T47D (cell line): Measurements from ENCODE around the gene OR3A2.
"Not testable (repeated sequence)": the region's sequence is repeated elsewhere in the genome, so short reads cannot be mapped to it uniquely, and the experiment has no call there.

Source experiments
- DNase-seq, 2 experiments: peaks; one replicate each; pipeline versions ENCODE4 v3.0.0 to v3.0.0-alpha.2; 2011 to 2012; ENCODE audit warnings: low read depth in 1 of 2, low spot score in 1 of 2
- JUND ChIP-seq: IDR thresholded peaks from 2 replicates; pipeline ENCODE4 v1.6.1; 2012; ENCODE audit warnings: low read depth
- in situ Hi-C: cut with HindIII; loops from 2 replicates; pipeline ENCODE4 v1.10.0; 2016; ENCODE audit warnings: low sequenced_read_pairs, low pct_unique_long_range_greater_than_20kb

OR3A2 gene

GRCh38 chr17:3385869-3386816 lies at the start of gene OR3A2:
Gene OR3A2 (minus strand): TSS chr17:3386308.
- no peak for DNase-seq
- TF ChIP-seq JUND = no peak
- in situ Hi-C loops = no loop called here

- no peak for TF ChIP-seq JUND
- in situ Hi-C loops = no loop called here
- DNase-seq = no peak
Measured at GRCh38 chr17:3433741-3434140, 47.6 kb upstream of the OR3A2 start, which contains the start of gene OR1E2. Gene OR1E2 (minus strand): TSS chr17:3433841. CDS start chr17:3433841, 0 bp downstream.

GRCh38 chr17:3433215-3433614 lies 47.1 kb upstream of the OR3A2 start:
- peak in 1 of 2 experiments; percentile 39 for DNase-seq
- in situ Hi-C loops = not testable (repeated sequence)

DNA sequence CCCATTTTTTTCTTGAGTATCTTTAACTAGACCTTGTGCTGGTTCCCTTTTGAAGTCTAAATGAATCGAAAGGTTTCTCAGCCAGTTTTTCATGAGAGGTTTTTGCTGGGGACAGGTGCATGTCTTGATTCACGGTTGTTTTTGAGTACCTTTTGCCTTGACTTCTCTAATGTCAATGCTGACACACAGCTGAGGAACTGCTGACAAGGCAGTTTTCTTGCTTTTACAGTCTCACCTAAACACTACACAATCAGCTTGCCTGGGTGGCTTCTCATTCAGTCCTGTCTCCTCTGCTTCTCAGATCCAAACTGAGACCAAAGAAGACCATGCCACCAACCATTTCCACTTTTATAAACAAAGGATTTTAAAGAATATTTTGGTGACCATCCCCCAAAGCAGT lies 32.1 kb upstream of the OR3A2 start:
- in situ Hi-C loops = no loop called here
- no peak for DNase-seq
- TF ChIP-seq JUND = no peak

GRCh38 chr17:3415610-3416009 lies 29.5 kb upstream of the OR3A2 start:
- no peak for DNase-seq
- in situ Hi-C loops = no loop called here
- no peak for TF ChIP-seq JUND

GRCh38 chr17:3412216-3412615 lies 26.1 kb upstream of the OR3A2 start:
- DNase-seq, in situ Hi-C loops: not testable (repeated sequence)

DNA sequence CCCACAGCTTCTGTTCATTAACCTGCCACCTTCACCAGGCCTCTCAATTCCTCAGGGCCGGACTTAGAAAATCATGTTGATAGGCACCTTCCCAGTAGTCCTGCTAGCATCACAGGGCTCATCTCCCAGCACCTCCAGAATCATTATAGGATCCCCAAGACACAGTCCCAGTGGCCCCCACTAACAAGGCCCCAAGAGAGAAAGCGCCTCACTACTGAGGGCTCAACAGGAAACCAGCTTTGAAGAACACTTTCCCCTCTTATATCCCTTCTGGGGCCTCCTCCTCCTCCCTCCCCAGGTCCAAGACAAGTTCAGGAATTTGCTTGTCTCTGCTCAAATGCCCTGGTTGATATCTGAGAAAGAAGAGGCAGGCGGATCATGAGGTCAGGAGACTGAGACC lies 25.0 kb upstream of the OR3A2 start, which contains the start of gene OR3A3:
TSS of gene OR3A3 (plus strand) at position 301 of the 400 bp plus-strand sequence.
- in situ Hi-C loops = no loop called here
- no peak for TF ChIP-seq JUND
- no peak for DNase-seq

DNA sequence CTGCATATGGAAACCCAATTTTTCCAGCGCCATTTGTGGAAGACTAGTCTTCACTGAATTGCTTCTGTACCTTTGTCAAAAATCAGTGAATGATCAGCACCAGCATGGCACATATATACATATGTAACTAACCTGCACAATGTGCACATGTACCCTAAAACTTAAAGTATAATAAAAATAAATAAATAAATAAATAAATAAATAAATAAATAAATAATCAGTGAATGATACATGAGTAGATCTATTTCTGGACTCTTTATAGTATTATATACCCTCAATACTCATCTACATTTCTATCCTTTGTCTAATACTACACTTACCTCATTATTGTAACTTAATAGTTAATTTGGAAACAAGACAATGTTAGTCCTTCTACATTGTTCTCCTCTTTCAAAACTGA lies 17.7 kb upstream of the OR3A2 start:
- DNase-seq, in situ Hi-C loops: not testable (repeated sequence)

DNA sequence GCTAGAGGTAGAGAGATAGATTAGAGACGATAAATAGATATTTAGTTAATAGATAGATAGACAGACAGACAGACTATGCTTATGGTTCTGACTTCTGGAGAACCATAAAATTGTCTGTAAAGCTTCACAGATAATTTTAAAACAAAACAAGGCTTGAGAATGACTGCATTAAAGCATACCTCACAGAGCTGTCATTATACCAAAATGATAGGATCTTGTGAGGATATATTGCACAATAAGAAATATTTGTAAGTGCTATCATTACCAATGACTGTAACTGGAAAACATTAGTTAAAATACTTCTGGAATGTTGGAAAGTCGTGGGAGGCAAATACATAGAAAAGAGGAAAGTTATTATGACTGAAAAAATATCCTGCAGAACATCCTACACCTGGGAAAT lies 15.7 kb upstream of the OR3A2 start:
- no peak for TF ChIP-seq JUND
- in situ Hi-C loops = no loop called here
- no peak for DNase-seq

GRCh38 chr17:3400055-3400454 lies 13.9 kb upstream of the OR3A2 start:
- no peak for DNase-seq
- no peak for TF ChIP-seq JUND
- in situ Hi-C loops = no loop called here

- in situ Hi-C loops = no loop called here
- DNase-seq = no peak
- TF ChIP-seq JUND = no peak
Measured at GRCh38 chr17:3398310-3398709, 12.2 kb upstream of the OR3A2 start, which contains the start of gene OR1E1. Gene OR1E1 (minus strand): TSS chr17:3398410. CDS start chr17:3398410, 0 bp downstream.

DNA sequence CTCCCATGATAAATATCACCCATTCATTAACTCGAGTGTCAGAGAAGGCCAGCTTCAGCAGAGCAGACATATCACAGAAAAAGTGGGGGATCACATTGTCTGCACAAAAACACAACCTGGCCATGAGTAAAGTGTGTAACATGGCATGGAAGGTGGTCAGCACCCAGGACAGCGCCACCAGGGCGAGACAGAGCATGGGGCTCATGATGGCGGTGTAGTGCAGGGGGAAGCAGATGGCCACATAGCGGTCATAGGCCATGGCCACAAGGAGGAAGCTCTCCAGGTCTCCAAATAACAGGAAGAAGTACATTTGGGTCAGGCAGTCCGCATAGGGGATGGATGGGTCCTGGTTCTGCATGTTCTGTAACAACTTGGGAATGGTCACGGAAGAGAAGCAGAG lies 11.7 kb upstream of the OR3A2 start:
- DNase-seq = peak in 1 of 2 experiments; percentile 36
- in situ Hi-C loops = not testable (repeated sequence)

DNA sequence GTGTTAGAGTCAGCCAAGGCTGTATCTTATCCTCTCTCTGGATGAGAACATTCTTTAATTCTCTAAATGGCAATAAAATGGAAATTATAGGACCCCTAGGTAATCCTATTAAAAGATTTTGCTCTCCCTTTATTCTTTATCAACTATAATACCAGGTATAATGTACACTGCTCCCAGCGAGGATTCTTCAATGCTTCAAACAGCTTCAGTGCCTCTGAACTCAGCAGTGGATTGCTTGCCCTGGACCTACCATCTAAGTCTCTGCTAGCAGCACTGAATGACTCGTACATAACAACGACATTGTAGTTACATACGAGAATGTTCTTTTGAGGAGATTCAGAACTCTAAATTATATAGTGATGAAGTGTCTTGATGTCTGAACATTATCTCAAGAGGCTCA lies 3.7 kb upstream of the OR3A2 start:
- in situ Hi-C loops = no loop called here
- no peak for DNase-seq
- TF ChIP-seq JUND = no peak

DNA sequence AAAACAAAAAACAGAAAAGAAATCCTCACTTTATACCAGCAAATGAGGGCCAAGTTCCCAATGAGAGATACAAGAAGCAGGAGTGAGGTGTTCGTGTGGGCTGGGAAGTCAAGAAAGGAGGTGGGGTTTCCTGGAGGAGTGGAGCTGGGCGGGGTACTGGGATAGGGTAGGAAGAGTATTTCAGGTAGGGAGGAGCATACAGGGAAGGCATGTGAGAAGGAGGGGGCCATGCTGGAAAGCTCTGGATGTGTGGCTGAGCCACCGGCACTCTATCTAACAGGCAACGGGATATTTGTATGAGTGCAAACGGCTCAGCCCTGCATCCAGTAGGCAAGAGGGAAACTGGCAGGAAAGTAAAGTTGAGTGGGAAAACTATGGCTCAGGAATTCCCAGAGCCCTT lies 4.2 kb downstream of the OR3A2 start:
- in situ Hi-C loops = no loop called here
- DNase-seq = no peak
- TF ChIP-seq JUND = no peak
